H1 (cell line): ENCODE results near the gene ORAI1. TPM values are rescaled to one million over a fixed set of nuclear protein-coding genes. Genes with fewer than 3 reads are reported as not detected.

Experiments used
- CEBPB ChIP-seq: IDR thresholded peaks from 2 replicates; pipeline ENCODE4 v1.6.1; 2012; ENCODE audit warnings: low read depth, low read length
- JUN ChIP-seq: IDR thresholded peaks from 2 replicates; pipeline ENCODE4 v1.6.1; 2011; ENCODE audit warnings: low read depth, mild to moderate bottlenecking, improper control_type of control experiment, low read length
- SIN3A ChIP-seq, 2 experiments: IDR thresholded peaks in 1 of 2; conservative IDR thresholded peaks in 1 of 2; 2 replicates each; pipeline ENCODE4 v1.6.1; 2011 to 2012; ENCODE audit warnings: low read length in 2 of 2, improper control_type of control experiment in 1 of 2, low read depth in 1 of 2, mild to moderate bottlenecking in 1 of 2
- SP1 ChIP-seq: IDR thresholded peaks from 2 replicates; pipeline ENCODE4 v1.6.1; 2011; ENCODE audit warnings: low read depth, low read length
- TAF1 ChIP-seq: IDR thresholded peaks from 2 replicates; pipeline ENCODE4 v1.6.1; 2011; ENCODE audit warnings: mild to moderate bottlenecking, low read depth, low read length
- USF2 ChIP-seq: IDR thresholded peaks from 2 replicates; pipeline ENCODE4 v1.6.1; 2011; ENCODE audit warnings: low read length, improper control_type of control experiment
- polyA plus RNA-seq, 7 experiments: library from polyadenylated mRNA; depleted of rRNA in 3 of 7; stranded (reverse) in 5 of 7; unstranded in 2 of 7; fragments of >200 nt in 5 of 7; fragments of 200-250 nt in 2 of 7; gene quantifications; 1 replicate in 5 of 7; 2 replicates in 1 of 7; 4 replicates in 1 of 7; pipeline versions ENCODE4 v1.2.1 to v1.2.3, GENCODE V29; 2011 to 2013; ENCODE audit warnings: missing spikeins in 2 of 7, mixed read lengths in 2 of 7
- total RNA-seq: library from RNA; stranded (reverse); fragmentation: NEBNext Ultra II Directional; extraction: Animal tissue kit (Norgen Biotek cat#: 25700); gene quantifications from 2 replicates; pipeline ENCODE4 v1.2.1, GENCODE V29; 2021
- TF ChIP-seq, protein P1 (sequence below): fragments of 300-600 bp; sonication (generic); IDR thresholded peaks from 2 replicates; pipeline ENCODE4 v1.7.1; 2012; ENCODE audit warnings: low read length, moderate library complexity, mild to moderate bottlenecking, inconsistent platforms; ENCODE audit not compliant: insufficient replicate concordance

Gene ORAI1
- total and polyA plus RNA-seq, 2 of the 8 experiments (the other 6 are each of a cell fraction or from before 2014, with no cell fraction given) = 29.9 to 71.5 TPM

DNA sequence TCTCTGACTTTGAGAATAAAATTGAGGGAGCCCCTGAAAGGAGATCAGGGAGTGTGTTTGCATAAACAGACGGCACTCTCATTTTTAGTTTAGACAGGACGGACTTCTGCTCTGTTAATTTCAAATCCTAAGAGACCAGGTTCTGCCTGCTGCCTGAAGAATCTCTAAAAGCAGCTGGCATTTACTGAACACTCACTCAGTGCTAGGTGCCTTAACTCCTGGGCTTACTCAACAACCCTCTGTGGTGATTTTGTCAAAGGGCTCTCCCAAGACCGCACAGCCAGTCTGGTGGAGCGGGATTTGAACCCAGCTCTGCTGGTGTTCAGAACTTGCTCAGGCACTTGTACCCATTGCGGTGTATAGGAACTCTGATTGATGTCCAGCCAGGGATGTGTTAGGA lies 2.2 kb downstream of the ORAI1 start (continued):
- TF ChIP-seq SIN3A (conservative IDR thresholded peaks at IDR 0.05 in 1 of 2, IDR thresholded peaks at IDR 0.05 in 1 of 2; ENCODE audit: low read depth in 1 of 2, low read length in 2 of 2) (no peak), CEBPB (no peak), JUN (no peak), SP1 (no peak), TAF1 (no peak), USF2 (no peak)
- TF ChIP-seq, protein P1, sequence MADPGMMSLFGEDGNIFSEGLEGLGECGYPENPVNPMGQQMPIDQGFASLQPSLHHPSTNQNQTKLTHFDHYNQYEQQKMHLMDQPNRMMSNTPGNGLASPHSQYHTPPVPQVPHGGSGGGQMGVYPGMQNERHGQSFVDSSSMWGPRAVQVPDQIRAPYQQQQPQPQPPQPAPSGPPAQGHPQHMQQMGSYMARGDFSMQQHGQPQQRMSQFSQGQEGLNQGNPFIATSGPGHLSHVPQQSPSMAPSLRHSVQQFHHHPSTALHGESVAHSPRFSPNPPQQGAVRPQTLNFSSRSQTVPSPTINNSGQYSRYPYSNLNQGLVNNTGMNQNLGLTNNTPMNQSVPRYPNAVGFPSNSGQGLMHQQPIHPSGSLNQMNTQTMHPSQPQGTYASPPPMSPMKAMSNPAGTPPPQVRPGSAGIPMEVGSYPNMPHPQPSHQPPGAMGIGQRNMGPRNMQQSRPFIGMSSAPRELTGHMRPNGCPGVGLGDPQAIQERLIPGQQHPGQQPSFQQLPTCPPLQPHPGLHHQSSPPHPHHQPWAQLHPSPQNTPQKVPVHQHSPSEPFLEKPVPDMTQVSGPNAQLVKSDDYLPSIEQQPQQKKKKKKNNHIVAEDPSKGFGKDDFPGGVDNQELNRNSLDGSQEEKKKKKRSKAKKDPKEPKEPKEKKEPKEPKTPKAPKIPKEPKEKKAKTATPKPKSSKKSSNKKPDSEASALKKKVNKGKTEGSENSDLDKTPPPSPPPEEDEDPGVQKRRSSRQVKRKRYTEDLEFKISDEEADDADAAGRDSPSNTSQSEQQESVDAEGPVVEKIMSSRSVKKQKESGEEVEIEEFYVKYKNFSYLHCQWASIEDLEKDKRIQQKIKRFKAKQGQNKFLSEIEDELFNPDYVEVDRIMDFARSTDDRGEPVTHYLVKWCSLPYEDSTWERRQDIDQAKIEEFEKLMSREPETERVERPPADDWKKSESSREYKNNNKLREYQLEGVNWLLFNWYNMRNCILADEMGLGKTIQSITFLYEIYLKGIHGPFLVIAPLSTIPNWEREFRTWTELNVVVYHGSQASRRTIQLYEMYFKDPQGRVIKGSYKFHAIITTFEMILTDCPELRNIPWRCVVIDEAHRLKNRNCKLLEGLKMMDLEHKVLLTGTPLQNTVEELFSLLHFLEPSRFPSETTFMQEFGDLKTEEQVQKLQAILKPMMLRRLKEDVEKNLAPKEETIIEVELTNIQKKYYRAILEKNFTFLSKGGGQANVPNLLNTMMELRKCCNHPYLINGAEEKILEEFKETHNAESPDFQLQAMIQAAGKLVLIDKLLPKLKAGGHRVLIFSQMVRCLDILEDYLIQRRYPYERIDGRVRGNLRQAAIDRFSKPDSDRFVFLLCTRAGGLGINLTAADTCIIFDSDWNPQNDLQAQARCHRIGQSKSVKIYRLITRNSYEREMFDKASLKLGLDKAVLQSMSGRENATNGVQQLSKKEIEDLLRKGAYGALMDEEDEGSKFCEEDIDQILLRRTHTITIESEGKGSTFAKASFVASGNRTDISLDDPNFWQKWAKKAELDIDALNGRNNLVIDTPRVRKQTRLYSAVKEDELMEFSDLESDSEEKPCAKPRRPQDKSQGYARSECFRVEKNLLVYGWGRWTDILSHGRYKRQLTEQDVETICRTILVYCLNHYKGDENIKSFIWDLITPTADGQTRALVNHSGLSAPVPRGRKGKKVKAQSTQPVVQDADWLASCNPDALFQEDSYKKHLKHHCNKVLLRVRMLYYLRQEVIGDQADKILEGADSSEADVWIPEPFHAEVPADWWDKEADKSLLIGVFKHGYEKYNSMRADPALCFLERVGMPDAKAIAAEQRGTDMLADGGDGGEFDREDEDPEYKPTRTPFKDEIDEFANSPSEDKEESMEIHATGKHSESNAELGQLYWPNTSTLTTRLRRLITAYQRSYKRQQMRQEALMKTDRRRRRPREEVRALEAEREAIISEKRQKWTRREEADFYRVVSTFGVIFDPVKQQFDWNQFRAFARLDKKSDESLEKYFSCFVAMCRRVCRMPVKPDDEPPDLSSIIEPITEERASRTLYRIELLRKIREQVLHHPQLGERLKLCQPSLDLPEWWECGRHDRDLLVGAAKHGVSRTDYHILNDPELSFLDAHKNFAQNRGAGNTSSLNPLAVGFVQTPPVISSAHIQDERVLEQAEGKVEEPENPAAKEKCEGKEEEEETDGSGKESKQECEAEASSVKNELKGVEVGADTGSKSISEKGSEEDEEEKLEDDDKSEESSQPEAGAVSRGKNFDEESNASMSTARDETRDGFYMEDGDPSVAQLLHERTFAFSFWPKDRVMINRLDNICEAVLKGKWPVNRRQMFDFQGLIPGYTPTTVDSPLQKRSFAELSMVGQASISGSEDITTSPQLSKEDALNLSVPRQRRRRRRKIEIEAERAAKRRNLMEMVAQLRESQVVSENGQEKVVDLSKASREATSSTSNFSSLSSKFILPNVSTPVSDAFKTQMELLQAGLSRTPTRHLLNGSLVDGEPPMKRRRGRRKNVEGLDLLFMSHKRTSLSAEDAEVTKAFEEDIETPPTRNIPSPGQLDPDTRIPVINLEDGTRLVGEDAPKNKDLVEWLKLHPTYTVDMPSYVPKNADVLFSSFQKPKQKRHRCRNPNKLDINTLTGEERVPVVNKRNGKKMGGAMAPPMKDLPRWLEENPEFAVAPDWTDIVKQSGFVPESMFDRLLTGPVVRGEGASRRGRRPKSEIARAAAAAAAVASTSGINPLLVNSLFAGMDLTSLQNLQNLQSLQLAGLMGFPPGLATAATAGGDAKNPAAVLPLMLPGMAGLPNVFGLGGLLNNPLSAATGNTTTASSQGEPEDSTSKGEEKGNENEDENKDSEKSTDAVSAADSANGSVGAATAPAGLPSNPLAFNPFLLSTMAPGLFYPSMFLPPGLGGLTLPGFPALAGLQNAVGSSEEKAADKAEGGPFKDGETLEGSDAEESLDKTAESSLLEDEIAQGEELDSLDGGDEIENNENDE = no peak
